HG03045 (cell line): Measurements from ENCODE around the gene MRTFA.

Source experiments
- ATAC-seq: cut with Tn5 transposase; IDR thresholded peaks from one replicate; pipeline ENCODE4 v1.9.1; 2021; ENCODE audit warnings: mild to moderate bottlenecking, moderate library complexity; ENCODE audit not compliant: unreplicated experiment

MRTFA gene

DNA sequence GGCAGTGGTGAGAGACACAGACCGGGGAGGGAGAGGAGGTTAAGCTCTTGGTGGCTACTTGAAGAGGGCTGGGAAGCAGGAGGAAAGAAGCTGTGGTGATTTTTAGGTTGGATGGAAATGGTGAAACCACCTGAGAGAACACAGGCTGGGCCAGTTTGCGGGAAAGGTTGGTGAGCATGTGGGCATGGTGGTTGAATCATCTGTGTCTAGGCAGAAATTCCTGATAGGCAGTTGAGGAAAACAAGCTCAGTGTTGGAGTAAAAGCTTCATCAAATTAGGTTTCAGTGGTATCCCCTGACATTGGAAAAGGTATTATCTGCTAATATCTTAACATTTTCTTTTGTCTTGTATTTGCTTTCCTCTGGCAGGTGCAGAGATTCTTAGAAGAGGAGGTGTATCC lies 270.5 kb downstream of the MRTFA start:
- no peak for ATAC-seq

DNA sequence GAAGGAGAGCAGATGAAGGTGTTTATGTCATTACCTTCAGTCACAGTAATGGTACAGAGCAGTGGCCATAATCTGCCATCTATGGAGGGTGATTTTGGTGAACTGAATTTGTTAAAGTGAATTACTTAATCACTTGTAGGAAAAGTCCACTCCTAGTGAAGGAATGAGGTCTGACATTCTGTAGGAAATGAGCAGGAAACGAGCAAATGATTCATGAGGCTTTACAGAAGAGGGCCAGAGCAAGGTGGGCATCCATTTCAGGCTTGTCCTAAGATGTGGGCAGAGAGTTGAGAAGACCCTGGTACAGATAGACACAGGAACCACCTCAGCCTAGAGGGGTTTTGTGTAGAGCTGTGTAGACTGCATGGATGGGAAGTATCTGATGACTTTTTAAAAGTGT lies 272.1 kb downstream of the MRTFA start:
- ATAC-seq: no peak

DNA sequence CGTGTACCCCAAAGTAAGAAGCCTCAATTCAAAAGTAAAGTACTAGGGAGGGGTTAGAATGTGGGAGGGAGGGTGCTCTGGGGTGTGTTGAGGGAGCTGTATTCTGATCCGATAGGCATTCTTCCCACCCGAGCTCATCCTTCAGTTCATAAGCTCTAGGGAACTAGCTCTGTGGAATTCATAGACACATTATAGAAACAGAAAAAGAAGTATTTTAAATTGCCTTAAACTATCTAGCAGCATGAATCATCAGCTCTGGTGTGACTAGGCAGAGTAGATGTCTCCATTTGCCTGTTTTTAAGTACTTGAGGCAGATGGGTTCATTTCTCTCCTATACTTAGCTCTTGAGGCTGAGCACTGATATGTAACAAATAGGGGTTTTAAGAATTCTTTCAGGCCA lies 273.5 kb downstream of the MRTFA start:
- no peak for ATAC-seq

- ATAC-seq: no peak
These were observed 275.4 kb downstream of the MRTFA start for GRCh38 chr22:40361100-40361499.
